GM21360 (cell line): ENCODE data around the gene BCAS1.
"Not testable (repeated sequence)": the region's sequence is repeated elsewhere in the genome, so short reads cannot be mapped to it uniquely, and the experiment has no call there.

Experiments used
- ATAC-seq: cut with Tn5 transposase; IDR thresholded peaks from one replicate; pipeline ENCODE4 v1.9.1; 2021; ENCODE audit warnings: mild to moderate bottlenecking, moderate library complexity; ENCODE audit not compliant: unreplicated experiment

The BCAS1 gene

DNA sequence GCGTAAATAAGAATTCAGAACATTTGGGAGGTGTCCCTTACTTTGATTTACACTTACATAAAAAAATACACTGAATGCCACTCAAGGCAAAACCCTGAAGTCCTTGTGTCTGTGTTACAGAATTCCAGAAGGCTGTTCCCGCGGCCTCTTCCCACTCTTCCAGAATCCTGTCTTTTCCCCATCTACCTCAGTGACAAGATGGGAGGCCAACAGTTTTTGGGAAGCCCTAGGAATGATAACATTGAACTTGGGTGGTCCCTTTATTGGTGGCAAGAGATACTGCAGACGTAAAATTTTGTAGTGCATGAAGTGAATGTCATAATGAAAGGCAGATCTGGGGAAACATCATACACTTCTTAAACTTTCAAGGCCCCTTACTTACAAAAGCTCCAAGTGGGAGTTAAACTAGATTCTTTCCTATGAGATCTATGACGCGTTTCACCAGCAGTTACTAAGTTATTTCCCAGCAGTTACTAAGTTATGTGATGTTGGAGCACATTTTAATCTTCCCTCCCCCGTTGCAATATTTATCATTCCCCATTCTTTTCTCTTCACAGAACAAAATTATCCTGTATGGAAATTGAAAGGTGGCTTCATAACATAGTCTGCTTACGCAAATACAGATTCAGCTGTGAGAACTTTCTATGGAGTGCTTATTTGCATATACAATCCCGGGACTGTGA, 79.5 kb downstream of the BCAS1 start:
- no peak for ATAC-seq

DNA sequence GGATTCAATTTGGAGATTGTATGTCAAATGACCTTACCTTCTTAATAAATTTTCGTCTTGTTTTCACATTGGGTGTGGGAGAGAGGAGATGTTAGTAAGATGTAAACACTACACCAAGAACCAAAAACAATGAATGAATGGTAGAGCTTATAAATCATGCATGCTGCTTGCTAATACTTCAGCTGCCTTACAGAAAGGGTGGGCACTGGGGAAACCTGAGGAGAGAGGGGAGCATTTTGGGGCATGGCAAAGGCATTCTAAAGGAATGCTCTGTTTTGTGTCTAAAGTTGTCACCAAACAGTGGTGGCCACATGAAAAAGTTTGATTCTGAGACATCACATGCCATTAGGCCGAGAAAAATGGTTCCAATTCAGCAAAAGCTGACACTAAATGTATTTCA, 80.4 kb downstream of the BCAS1 start:
- no peak for ATAC-seq

DNA sequence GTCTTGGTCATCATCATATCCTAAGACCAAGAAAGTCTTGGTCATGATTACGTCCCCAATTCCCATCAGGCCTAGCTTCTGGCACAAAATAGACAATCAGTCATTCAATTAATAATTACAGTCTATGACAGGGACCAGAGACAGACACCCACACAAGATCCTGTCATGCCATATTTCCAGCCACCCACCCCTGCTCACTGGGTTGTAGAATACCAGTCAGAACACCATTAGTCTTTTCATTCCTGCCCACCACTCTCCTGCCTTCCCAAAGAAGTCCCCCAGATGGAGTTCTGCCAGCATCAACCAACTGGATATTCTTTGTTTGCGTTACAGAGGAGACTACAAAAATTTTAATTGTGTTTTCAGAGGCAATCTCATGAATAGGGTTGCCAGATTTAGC, 81.0 kb downstream of the BCAS1 start:
- no peak for ATAC-seq

DNA sequence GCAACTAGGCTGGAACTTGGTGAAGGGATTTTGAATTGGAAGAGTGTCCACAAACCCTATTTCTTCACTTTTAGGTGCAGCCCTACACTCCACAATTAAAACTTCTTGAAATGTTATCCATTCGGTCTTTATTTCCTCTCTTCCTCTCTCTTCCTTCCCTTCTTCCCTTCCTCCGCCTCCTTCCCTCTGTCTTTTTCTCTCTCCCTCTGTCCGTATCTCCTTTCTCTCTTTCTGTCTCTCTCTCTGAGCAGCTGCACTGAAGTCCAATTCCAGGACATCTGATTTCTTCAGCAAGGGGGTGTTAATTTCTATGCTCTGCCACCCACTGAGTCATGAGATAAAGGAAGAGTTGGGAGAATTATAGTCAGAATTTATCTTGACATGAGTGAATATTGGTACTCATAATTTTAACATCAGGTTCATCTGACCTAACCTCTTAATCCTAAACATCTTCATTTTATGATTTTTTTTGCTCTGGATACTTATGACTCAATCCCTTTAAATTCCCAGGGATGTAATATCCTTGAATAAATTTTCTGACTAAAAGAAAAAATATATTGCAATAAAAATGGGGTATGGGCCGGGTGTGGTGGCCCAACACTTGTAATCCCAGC, 84.2 kb downstream of the BCAS1 start:
- no peak for ATAC-seq

DNA sequence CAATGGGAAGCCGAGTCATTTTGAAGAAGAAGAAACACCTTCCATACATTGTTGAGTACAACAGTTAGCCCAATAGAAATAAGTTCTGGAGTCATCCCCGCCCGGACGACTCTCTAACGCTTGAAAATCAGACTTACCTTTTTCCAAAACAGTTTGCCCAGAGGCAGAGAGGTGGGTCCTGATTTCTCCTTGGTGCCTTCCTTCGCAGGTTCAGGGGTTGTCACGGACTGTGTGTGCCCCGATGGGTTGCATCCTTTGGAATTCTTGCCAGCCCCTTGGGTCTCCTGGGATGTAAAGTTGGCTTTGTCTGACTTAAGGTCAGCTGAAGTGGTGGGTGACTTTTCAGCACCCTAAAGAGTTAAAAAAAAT, 85.3 kb downstream of the BCAS1 start:
- ATAC-seq: no peak

DNA sequence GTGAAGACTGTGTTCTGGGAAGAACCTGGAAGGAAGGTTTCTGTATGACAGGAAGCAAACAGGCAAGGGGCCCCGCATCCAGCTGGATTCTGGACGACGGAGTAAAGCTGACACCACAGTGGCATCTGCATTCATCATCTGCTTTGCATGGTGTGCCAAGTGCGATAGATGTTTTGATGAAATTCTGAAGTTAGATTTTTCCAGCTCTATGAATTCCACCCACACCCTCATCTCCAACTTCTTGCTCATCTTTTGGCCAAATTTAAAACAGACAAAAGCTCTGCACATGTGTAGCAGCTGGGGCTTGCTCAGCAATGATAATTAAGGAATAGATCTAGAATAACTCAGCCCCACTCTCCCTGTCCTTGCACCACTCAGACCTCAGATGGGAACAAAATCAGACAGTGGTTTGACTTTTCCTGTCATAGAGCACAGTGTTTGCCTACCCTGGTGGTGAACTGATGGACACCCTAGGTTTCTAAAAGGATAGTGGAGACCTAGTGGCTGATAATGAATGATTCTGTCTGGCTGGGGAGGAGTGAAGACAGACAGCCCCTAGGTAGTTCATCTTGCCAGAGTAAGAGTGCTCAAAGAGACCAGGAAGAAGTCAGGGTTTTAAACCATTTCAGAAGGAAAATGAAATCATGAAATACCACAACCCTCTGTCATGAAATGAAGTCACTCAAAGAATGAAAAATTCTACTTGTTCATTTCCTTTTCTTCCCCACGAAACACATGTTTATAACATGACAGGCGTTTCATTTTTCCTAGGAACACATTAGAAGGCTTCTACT, 85.8 kb downstream of the BCAS1 start:
- no peak for ATAC-seq

DNA sequence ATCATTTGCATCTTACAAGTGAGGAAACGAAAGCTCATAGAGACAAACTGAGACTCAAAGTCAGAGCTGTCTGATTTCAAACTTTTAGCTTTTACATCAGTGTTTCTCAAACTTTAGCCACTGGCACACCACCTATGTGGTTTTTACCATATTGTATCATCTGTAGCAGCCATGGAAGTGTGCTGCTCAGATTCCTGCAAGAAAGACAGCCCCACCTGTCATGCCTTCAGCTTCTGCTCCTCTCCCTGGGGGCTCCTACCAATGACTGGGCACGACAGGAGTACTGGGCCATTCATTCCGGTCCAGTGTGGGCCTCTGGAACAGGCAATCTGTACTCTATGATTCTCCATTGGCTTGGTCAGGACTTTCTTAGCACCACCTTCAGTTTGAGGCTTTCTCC, 87.0 kb downstream of the BCAS1 start:
- ATAC-seq: no peak

DNA sequence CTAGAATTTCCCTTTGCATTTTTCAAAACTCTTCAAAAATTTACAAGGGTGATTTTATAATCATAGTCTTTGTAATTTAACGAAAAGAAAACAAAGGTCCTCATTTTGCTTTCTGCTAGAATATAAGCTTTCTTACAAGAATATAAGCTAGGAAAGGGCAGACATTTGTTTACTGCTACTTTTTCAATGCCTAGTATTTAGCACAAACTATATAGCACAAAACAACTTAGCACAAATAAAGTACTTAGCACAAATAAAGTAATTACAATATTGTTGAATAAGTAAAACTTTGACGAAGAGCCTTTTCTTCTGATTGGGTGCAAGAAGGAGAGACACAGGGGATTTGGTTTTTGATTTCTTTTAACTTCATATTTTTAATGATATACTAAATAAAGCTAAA, 87.8 kb downstream of the BCAS1 start:
- no peak for ATAC-seq

DNA sequence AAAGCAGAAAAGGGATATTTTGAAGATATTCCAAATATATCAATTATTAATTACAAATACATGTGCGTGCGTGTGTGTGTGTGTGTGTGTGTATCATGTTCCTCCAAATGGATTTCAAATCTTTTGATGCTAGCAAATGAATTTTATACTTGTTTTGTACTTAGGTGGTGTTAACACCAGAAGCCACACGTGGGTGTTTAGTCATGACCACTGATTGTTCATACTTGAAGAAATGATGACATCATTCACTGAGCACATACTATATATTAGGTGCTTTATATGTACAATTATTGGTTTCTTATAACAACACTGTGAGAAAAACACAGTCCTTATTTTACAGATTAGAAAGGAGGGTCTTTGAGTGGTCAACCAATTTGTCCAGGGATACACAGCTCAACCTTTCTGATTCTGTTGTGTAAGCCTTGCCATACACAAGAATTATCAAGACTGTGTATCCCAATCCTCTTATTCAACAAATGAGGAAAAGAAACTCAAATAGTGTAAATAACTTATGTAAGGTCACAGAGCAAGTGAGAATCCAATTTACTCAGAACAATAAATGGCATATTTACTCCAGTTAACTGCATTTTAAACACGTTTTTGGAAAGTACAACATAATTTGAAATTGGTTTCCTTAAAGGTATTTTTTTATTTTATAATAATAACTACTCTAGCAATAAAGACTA, 88.5 kb downstream of the BCAS1 start:
- ATAC-seq: no peak

DNA sequence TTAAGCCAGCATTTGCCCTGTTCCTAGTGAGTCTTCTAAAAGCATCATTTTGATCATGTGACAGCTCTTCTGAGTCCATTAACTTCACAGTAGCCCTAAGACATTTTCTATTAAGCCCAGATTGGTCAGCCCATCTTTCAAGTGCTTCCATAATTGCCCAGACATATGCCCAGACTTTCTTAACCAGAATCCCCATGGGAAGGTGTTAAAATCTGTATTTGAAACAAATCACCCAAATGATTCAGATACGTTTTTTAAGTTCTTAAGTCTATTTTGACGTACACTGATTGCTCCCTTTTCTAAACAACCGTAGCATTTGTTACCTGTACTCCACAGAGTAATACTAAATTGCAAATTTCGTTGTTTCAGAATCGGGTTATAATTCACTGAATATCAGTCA, 89.3 kb downstream of the BCAS1 start:
- no peak for ATAC-seq

DNA sequence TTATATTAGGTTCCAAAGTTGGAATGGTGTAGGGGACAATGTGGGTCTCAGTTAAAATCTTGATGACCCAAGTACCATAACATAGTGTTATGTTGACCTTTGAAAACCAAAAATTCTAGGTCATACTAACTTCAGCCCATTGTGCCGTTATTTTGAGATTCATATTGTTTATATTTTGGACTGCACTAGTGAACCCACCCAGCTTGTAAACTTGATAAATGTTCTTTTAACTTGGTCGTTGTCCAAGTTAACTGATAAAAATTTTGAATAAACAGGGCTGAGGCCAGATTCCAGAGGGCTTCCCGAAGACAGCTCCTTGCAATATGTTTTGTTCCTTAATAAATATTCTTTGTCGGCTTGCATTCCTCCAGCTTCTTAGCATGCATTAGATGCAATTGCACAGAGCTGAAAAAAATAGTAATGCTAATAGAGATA, 90.3 kb downstream of the BCAS1 start:
- ATAC-seq: no peak

DNA sequence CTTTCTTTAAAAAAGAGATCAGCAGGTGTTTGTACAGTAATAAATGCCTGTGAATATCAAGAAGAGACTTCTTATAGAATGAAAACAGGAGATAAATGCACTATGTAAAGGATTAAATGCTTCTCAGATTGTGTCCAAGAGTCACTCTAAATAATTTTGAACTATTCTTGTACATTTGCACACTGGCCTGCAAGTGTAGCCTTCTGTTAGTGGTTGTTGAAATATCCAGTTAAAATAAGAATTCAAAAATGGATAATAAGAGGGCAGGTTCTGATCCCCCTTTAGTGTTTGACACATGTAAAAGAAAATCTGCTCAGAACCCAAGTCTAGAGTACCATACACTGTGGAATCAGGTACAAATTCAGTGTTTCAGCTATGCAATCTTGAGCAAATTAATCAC, 91.9 kb downstream of the BCAS1 start:
- ATAC-seq: no peak

DNA sequence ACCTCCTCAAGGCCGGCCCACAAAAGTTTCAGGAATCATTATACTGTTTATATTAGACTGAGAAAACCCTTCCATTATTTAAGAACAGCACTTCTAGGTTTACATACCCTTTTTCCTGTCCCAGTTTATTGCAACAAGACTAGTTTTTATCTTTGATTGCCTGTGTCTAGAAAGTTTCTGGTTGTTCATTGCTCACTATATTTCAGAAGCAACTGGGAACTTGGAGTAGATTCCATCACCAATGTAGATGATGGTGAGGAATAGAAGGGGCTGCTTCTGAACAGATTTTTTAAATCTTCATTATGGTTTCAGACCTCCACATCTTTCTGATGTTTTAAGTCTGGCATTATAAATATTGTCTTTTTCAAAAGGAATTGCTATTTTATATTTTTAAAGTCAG, 93.0 kb downstream of the BCAS1 start:
- ATAC-seq: no peak

DNA sequence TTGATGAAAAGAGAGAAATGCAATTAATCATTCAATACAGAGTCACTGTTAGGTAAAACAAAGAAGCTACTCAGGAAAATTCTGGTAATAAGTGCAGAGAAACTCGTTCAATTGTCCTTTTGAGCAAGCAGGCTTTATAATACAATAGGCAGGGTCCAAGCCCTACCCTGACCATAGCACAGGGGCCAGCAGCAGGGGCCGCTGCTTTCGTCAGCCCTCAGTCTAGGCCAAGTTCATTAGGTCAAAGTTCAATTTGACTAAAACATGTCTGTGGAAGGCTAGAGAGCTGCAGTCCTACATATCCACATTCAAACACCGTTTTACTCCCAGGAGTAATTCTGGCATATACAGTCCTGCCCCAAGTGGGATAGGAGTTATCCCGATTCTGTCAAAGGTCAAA, 94.6 kb downstream of the BCAS1 start:
- ATAC-seq: no peak

DNA sequence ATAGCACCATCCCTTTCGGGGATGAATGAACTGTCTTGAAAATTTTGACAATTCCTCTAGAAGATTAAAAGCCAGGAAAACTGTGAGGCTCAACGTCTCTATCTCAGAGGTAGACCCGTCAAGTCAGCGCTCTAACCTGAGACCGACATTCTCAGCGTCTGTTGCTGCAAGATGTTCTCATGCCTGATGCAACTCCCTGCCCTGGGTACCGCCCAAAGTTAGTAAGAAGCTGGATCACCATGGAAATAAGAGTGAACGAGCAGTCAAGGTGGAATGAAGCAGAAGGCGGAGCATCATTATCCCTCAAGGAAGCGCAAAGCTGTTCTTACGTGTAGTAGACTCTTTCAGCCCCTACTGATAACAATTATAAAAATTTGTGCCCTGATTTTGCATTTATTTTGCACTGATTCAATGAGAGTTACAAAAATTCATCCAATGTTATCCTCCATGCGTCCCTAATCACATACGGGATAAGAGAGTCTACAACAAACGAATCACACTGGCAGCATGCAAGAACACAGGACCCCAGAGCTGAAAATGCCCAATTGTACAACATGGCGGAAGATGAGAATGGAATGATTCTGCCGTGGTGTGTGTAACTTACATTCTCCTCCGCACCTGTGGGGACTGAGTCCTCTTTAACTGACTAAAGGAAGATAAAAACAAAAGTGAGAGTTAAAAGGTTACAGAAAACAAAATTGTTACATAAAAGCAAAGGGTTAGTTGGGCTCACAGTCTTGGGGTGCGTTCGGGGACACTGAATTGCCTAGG, 95.4 kb downstream of the BCAS1 start:
- no peak for ATAC-seq

DNA sequence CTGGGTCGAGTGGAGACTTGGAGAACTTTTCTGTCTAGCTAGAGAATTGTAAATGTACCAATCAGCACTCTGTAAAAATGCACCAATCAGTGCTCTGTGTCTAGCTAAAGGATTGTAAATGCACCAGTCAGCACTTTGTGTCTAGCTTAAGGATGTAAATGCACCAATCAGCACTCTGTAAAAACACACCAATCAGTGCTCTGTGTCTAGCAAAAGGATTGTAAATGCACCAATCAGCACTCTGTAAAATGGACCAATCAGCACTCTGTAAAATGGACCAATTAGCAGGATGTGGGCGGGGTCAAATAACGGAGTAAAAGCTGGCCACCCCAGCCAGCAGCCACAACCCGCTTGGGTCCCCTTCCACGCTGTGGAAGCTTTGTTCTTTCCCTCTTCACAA, 96.5 kb downstream of the BCAS1 start:
- ATAC-seq: not testable (repeated sequence)

DNA sequence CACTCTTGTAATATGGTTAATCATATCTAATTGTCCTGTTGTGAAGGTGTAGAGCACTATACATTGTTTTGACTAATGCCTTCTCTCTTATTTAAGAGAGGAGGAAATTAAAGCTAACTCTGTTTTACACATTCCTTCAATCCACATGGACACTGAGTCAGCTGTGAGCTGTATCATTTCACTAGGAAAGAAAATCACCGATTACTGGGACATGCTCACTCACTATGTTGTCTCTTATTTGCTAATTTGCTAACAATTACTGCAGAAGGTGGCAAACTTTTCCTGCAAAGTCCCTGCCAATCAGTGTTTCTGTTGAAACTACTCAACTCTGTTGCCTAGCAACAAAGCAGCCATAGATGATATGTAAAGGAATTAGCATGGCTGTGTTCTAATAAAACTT, 98.2 kb downstream of the BCAS1 start:
- no peak for ATAC-seq

DNA sequence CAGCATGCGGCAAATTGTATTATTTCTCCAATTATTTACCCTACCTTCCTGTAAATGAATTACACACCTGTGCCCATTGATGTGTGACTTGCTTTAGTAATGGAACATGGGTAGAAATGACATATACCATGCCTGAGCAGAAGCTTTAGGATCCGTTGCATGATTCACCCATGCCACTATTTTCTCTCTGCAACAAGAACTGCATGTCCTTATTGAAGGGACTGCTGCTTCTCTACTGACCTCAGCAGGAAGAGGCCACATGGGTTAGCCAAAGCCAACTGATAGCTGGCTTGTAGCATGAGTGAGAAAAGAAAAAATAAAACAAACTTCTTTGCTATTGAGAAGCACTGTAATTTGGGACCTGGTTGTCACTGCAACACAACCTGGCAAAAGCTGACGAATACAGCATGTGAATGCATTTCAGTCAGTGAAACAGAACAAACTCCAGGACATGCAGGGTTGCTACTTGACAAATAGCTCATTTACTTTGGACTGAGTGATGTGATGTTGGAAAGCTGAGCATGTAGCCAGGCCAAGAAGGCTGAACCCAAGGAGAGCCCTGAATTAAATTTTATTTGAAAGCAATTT, 99.2 kb downstream of the BCAS1 start:
- ATAC-seq: no peak

DNA sequence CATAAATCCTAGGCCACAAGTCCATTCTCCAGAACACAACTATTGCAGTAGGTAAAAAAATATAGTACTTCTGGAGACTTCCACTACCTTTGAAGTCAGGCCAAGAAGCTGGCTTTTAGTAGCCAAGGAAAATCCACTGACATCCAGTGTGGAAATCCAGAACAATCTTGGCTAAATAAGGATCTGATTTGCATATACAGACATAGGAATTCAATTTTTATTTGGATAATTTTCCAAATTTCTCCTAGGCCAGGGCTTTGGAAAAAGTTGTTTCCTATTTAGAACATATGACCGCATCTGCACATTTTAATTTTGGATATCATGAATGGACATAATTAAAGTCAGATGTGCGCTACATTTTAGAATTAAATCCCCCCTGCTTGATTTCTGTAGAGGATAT, 100.2 kb downstream of the BCAS1 start:
- ATAC-seq: no peak

DNA sequence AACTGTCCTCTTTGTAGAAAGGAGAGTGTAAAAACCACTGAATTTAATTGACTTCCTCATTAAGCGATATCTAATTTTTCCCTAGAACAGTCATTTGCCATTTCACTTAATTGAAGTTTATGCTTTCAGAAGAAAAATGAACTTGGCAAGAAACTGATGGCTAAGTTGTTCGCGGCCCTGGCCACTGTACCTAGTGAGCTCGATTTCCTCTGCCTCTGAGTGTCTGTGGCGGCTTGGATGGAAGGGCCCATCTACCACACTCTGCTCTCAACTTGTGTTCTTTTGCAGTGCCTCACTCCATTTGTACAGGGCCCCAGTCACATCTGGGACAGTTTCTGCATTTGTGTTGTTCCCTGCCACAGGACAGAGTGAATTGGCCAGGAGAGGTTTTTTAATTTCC, 102.9 kb downstream of the BCAS1 start:
- no peak for ATAC-seq
